ENCODE data around the gene SMIM27.

The SMIM27 gene

GRCh38 chr9:32552172-32552872 lies at the start of gene SMIM27, which contains the start of gene TOPORS:
SMIM27 (plus strand) TSS chr9:32552327; CDS start chr9:32552435, 108 bp downstream.
TOPORS (minus strand) TSS chr9:32552586; CDS start chr9:32552436, 150 bp downstream.
- peaks cover 4% of the 10 kb centered on the region for H3K4me1 ChIP-seq (ENCODE audit: low read length)
- peak within 1 kb of the TSS; percentile 87 for H3K4me3 ChIP-seq (ENCODE audit: low read length)
- peak within 1 kb of the TSS; percentile 86 for H3K4me2 ChIP-seq (ENCODE audit: low read length)
- peak within 1 kb of the TSS; percentile 69 for H3K27ac ChIP-seq (ENCODE audit: low read length)
- H3K36me3 ChIP-seq (replicated peaks; ENCODE audit: low read depth, low read length): no peaks in the 10 kb centered on the region
- peak within 1 kb of the TSS; percentile 81 for H3K9ac ChIP-seq (ENCODE audit: low read length)
- H3K79me2 ChIP-seq (ENCODE audit: low read length): peaks cover 52% of the 10 kb centered on the region
- H2AFZ ChIP-seq (ENCODE audit: low read depth, low read length): peak within 1 kb of the TSS; percentile 81
- peaks cover 3% of the 10 kb centered on the region; the same call in 1 of the 2 replicates for H4K20me1 ChIP-seq (ENCODE audit: insufficient read depth, low read length)
- H3K9me3 ChIP-seq (ENCODE audit: insufficient read depth, low read length): no peaks in the 10 kb centered on the region
- TF ChIP-seq EZH2phosphoT487 (IDR thresholded peaks at IDR 0.05; ENCODE audit: low read depth) (no peak), CTCF (IDR thresholded peaks at IDR 0.05; ENCODE audit: low read depth, low read length) (no peak)
- H3K27me3 ChIP-seq (ENCODE audit: low read depth, low read length): no peaks in the 10 kb centered on the region

GRCh38 chr9:32502464-32502863 lies 49.7 kb upstream of the SMIM27 start:
- Histone ChIP-seq H3K4me2 (ENCODE audit: low read length) (no peak overlapping the region), H3K79me2 (ENCODE audit: low read length) (no peaks in the 10 kb centered on the region), H3K36me3 (replicated peaks; ENCODE audit: low read depth, low read length) (no peaks in the 10 kb centered on the region), H3K27me3 (ENCODE audit: low read depth, low read length) (no peaks in the 10 kb centered on the region), H3K9me3 (ENCODE audit: insufficient read depth, low read length) (no peaks in the 10 kb centered on the region), H4K20me1 (ENCODE audit: insufficient read depth, low read length) (no peaks in the 10 kb centered on the region), H3K27ac (ENCODE audit: low read length) (no peak overlapping the region), H3K9ac (ENCODE audit: low read length) (no peak overlapping the region), H2AFZ (ENCODE audit: low read depth, low read length) (no peak overlapping the region), H3K4me3 (ENCODE audit: low read length) (no peak overlapping the region), H3K4me1 (ENCODE audit: low read length) (no peaks in the 10 kb centered on the region)
- TF ChIP-seq EZH2phosphoT487 (IDR thresholded peaks at IDR 0.05; ENCODE audit: low read depth) (no peak), CTCF (IDR thresholded peaks at IDR 0.05; ENCODE audit: low read depth, low read length) (no peak)

- Histone ChIP-seq H3K4me2 (ENCODE audit: low read length) (no peak overlapping the region), H3K9ac (ENCODE audit: low read length) (no peak overlapping the region), H3K4me1 (ENCODE audit: low read length) (no peaks in the 10 kb centered on the region), H3K79me2 (ENCODE audit: low read length) (no peaks in the 10 kb centered on the region), H4K20me1 (ENCODE audit: insufficient read depth, low read length) (no peaks in the 10 kb centered on the region), H3K27me3 (ENCODE audit: low read depth, low read length) (no peaks in the 10 kb centered on the region), H3K9me3 (ENCODE audit: insufficient read depth, low read length) (no peaks in the 10 kb centered on the region), H2AFZ (ENCODE audit: low read depth, low read length) (no peak overlapping the region), H3K4me3 (ENCODE audit: low read length) (no peak overlapping the region), H3K27ac (ENCODE audit: low read length) (no peak overlapping the region), H3K36me3 (replicated peaks; ENCODE audit: low read depth, low read length) (no peaks in the 10 kb centered on the region)
- TF ChIP-seq CTCF (IDR thresholded peaks at IDR 0.05; ENCODE audit: low read depth, low read length) (no peak), EZH2phosphoT487 (IDR thresholded peaks at IDR 0.05; ENCODE audit: low read depth) (no peak)
Observed at GRCh38 chr9:32503008-32503407, 49.1 kb upstream of the SMIM27 start.

GRCh38 chr9:32508728-32509127 lies 43.4 kb upstream of the SMIM27 start:
- H3K4me2 ChIP-seq (ENCODE audit: low read length): no peak overlapping the region
- TF ChIP-seq EZH2phosphoT487 (IDR thresholded peaks at IDR 0.05; ENCODE audit: low read depth) (no peak), CTCF (IDR thresholded peaks at IDR 0.05; ENCODE audit: low read depth, low read length) (no peak)
- H2AFZ ChIP-seq (ENCODE audit: low read depth, low read length): no peak overlapping the region
- no peaks in the 10 kb centered on the region for H3K9me3 ChIP-seq (ENCODE audit: insufficient read depth, low read length)
- no peaks in the 10 kb centered on the region for H3K36me3 ChIP-seq (replicated peaks; ENCODE audit: low read depth, low read length)
- H3K79me2 ChIP-seq (ENCODE audit: low read length): no peaks in the 10 kb centered on the region
- no peak overlapping the region for H3K27ac ChIP-seq (ENCODE audit: low read length)
- H3K9ac ChIP-seq (ENCODE audit: low read length): no peak overlapping the region
- H4K20me1 ChIP-seq (ENCODE audit: insufficient read depth, low read length): no peaks in the 10 kb centered on the region
- H3K27me3 ChIP-seq (ENCODE audit: low read depth, low read length): no peaks in the 10 kb centered on the region
- no peak overlapping the region for H3K4me3 ChIP-seq (ENCODE audit: low read length)
- H3K4me1 ChIP-seq (ENCODE audit: low read length): no peaks in the 10 kb centered on the region
